ENCODE measurements around the gene PPP2R5E. TPM values are rescaled to one million over a fixed set of nuclear protein-coding genes. Genes with fewer than 3 reads are reported as not detected.

The PPP2R5E gene
- total RNA-seq, 1 donor from 2014 or later = 43.7 TPM

DNA sequence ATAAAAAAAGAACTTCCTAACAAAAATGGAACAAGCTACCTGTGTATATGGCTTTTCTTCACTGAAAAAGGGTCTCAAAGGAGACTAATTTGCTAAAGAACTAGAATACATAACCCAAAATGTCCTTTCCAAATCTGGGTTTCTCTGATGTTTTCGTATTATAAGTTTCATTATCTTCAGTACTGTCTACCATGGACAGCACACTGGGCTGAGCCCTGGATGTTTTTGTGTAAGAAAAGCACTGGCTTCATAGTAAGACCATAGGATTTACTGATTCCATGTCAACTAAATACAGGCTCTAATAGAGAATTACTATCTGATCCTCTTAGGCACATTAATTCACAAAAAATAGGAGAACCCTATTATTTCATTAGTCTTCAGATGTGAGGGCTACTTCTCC lies 130.2 kb downstream of the PPP2R5E start:
- Mint-ChIP-seq H3K27me3 (ENCODE audit: unreplicated experiment) (no peaks in the 10 kb centered on the region), H3K4me3 (ENCODE audit: unreplicated experiment) (no peak overlapping the region), H3K27ac (ENCODE audit: unreplicated experiment) (no peak overlapping the region), H3K36me3 (ENCODE audit: low read depth, unreplicated experiment) (peaks cover 4% of the 10 kb centered on the region), H3K9me3 (ENCODE audit: unreplicated experiment) (no peaks in the 10 kb centered on the region), H3K4me1 (ENCODE audit: unreplicated experiment) (peaks cover 7% of the 10 kb centered on the region)
- TF ChIP-seq, protein P1, sequence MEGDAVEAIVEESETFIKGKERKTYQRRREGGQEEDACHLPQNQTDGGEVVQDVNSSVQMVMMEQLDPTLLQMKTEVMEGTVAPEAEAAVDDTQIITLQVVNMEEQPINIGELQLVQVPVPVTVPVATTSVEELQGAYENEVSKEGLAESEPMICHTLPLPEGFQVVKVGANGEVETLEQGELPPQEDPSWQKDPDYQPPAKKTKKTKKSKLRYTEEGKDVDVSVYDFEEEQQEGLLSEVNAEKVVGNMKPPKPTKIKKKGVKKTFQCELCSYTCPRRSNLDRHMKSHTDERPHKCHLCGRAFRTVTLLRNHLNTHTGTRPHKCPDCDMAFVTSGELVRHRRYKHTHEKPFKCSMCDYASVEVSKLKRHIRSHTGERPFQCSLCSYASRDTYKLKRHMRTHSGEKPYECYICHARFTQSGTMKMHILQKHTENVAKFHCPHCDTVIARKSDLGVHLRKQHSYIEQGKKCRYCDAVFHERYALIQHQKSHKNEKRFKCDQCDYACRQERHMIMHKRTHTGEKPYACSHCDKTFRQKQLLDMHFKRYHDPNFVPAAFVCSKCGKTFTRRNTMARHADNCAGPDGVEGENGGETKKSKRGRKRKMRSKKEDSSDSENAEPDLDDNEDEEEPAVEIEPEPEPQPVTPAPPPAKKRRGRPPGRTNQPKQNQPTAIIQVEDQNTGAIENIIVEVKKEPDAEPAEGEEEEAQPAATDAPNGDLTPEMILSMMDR (IDR thresholded peaks at IDR 0.05; ENCODE audit: unreplicated experiment) = no peak
- no peak for DNase-seq (ENCODE audit: low spot score)

DNA sequence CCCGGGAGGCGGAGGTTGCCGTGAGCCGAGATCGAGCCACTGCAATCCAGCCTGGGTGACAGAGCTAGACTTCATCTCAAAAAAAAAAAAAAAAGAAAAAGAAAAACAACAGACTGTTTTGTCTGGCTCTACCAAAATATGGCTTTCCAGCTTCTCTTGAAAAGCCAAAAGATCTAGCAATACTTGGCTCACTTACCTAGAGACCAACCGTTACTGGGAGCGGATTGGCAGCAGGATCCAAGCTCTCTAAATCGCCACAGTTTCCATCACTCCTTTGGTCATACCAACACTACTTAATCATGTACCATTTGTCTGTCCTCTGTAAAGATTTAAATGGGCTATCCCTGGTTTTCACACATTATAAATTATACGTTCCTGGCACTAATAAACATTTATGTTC lies 136.8 kb downstream of the PPP2R5E start:
- Mint-ChIP-seq H3K4me1 (ENCODE audit: unreplicated experiment) (peaks cover 22% of the 10 kb centered on the region), H3K36me3 (ENCODE audit: low read depth, unreplicated experiment) (peaks cover 4% of the 10 kb centered on the region), H3K27me3 (ENCODE audit: unreplicated experiment) (no peaks in the 10 kb centered on the region), H3K27ac (ENCODE audit: unreplicated experiment) (no peak overlapping the region), H3K9me3 (ENCODE audit: unreplicated experiment) (no peaks in the 10 kb centered on the region), H3K4me3 (ENCODE audit: unreplicated experiment) (no peak overlapping the region)
- DNase-seq (ENCODE audit: low spot score) = no peak
- TF ChIP-seq, protein P1 (IDR thresholded peaks at IDR 0.05; ENCODE audit: unreplicated experiment) = no peak

DNA sequence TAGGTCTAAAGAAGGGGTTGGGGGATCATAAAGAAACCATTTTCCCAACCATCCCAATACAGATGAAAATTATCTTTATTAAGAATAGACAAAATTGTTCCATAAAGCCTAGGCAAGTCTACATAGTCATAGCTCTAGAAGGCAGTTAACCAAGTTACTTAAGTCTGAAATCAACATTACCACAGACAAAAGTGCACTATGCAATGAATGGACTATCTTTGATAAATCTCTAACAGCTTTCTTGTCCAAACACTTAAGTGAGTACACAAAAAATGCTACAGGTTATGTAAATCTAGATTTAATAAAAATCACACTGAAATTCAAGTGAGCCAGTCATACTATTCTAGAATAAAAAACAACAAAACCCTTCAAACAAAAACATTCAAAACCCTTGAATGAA lies 137.5 kb downstream of the PPP2R5E start:
- DNase-seq (ENCODE audit: low spot score) = no peak
- Mint-ChIP-seq H3K4me1 (ENCODE audit: unreplicated experiment) (peaks cover 22% of the 10 kb centered on the region), H3K36me3 (ENCODE audit: low read depth, unreplicated experiment) (peaks cover 4% of the 10 kb centered on the region), H3K27me3 (ENCODE audit: unreplicated experiment) (no peaks in the 10 kb centered on the region), H3K9me3 (ENCODE audit: unreplicated experiment) (no peaks in the 10 kb centered on the region), H3K4me3 (ENCODE audit: unreplicated experiment) (no peak overlapping the region), H3K27ac (ENCODE audit: unreplicated experiment) (no peak overlapping the region)
- TF ChIP-seq, protein P1 (IDR thresholded peaks at IDR 0.05; ENCODE audit: unreplicated experiment) = no peak

DNA sequence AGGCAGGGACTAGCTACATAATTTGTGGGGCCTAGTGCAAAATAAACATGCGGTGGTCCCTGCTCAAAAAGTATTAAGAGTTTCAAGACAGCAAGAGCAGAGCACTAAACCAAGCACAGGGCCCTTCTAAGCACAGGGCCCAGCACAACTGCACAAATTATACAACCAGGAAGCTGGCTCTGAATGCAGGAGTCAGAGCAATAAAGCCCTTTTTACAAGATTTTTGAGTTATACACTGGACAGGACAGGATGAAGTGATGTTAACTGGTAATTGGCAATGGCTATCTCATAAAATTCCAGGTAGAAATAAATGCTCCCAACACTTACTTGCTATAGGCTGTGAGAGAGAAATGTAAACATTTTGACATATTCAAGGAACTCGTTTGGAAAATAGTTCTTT lies 138.3 kb downstream of the PPP2R5E start:
- Mint-ChIP-seq H3K36me3 (ENCODE audit: low read depth, unreplicated experiment) (no peaks in the 10 kb centered on the region), H3K27ac (ENCODE audit: unreplicated experiment) (no peak overlapping the region), H3K4me1 (ENCODE audit: unreplicated experiment) (peaks cover 18% of the 10 kb centered on the region), H3K27me3 (ENCODE audit: unreplicated experiment) (no peaks in the 10 kb centered on the region), H3K9me3 (ENCODE audit: unreplicated experiment) (no peaks in the 10 kb centered on the region), H3K4me3 (ENCODE audit: unreplicated experiment) (no peak overlapping the region)
- TF ChIP-seq, protein P1 (IDR thresholded peaks at IDR 0.05; ENCODE audit: unreplicated experiment) = no peak
- no peak for DNase-seq (ENCODE audit: low spot score)

DNA sequence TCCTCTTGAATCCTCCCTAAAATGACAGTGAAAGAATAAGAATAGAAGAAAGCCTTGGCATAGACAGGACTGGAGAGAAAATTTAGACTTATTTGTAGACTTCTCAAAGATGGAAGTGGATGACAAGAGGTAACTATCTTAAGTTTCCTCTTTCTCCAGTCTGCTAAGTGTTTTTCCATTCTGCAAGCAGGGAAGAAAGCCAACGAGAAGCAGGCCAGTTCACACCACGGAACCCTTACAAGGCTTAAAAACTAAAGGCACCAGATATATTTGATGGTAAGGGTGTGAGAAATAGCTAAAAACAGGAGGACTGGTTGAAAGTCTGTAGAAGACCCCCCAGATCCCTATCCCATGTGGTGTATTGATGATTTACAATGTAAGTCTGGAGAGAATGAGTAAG lies 141.5 kb downstream of the PPP2R5E start:
- H3K27ac Mint-ChIP-seq (ENCODE audit: unreplicated experiment) = no peak overlapping the region
- TF ChIP-seq, protein P1 (IDR thresholded peaks at IDR 0.05; ENCODE audit: unreplicated experiment) = no peak
- no peak overlapping the region for H3K4me3 Mint-ChIP-seq (ENCODE audit: unreplicated experiment)
- H3K4me1 Mint-ChIP-seq (ENCODE audit: unreplicated experiment) = peaks cover 11% of the 10 kb centered on the region
- no peaks in the 10 kb centered on the region for H3K9me3 Mint-ChIP-seq (ENCODE audit: unreplicated experiment)
- no peaks in the 10 kb centered on the region for H3K27me3 Mint-ChIP-seq (ENCODE audit: unreplicated experiment)
- no peak for DNase-seq (ENCODE audit: low spot score)
- H3K36me3 Mint-ChIP-seq (ENCODE audit: low read depth, unreplicated experiment) = peaks cover 18% of the 10 kb centered on the region

Data from endothelial cell (in vitro differentiated cells).